Stimulated activated CD8-positive, alpha-beta memory T cell treated with anti-CD3 and anti-CD28 coated beads, Interleukin-12 subunit alpha, Interleukin-12 subunit beta, amount 100 ng/mL, for 4 hours (primary cell): ENCODE results near the gene STK32C.

Source experiments
- DNase-seq: peaks from one replicate; pipeline ENCODE4 v3.0.0-alpha.2; 2020; ENCODE audit warnings: low read depth

Gene STK32C

GRCh38 chr10:132209978-132210530 is 97.7 kb downstream of the STK32C start:
- no peak for DNase-seq

DNA sequence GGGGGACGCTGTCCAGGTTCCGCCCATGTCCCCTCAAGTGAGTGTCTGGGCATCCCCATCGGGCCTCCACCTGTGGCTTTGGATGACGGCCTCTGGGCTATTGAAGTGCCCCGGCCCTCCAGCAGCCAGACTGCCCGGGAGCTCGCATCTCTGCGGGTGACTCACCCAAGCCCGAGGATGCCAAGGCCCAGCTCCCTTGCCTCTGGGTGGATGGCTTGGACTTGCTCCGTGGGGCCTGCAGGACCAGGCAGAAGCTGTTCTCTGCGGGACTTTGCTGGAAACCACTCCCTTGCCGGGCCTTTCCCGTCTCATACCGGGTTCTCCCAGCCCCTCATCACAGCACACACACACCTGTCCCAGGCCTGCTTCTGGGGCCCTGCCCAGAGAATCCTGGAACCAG is 98.6 kb downstream of the STK32C start:
- DNase-seq: no peak

- no peak for DNase-seq
Measured at GRCh38 chr10:132208462-132209050, 99.2 kb downstream of the STK32C start.

- DNase-seq: no peak
Measured at GRCh38 chr10:132207536-132208461, 100.0 kb downstream of the STK32C start.

- no peak for DNase-seq
Measured at GRCh38 chr10:132206806-132207535, 100.8 kb downstream of the STK32C start.

- DNase-seq: no peak
Measured at GRCh38 chr10:132206377-132206745, 101.4 kb downstream of the STK32C start.

GRCh38 chr10:132205650-132206376 is 101.9 kb downstream of the STK32C start:
- DNase-seq: no peak

GRCh38 chr10:132204781-132205473 is 102.8 kb downstream of the STK32C start:
- DNase-seq: no peak

- DNase-seq: no peak
Measured at GRCh38 chr10:132204078-132204780, 103.5 kb downstream of the STK32C start.

DNA sequence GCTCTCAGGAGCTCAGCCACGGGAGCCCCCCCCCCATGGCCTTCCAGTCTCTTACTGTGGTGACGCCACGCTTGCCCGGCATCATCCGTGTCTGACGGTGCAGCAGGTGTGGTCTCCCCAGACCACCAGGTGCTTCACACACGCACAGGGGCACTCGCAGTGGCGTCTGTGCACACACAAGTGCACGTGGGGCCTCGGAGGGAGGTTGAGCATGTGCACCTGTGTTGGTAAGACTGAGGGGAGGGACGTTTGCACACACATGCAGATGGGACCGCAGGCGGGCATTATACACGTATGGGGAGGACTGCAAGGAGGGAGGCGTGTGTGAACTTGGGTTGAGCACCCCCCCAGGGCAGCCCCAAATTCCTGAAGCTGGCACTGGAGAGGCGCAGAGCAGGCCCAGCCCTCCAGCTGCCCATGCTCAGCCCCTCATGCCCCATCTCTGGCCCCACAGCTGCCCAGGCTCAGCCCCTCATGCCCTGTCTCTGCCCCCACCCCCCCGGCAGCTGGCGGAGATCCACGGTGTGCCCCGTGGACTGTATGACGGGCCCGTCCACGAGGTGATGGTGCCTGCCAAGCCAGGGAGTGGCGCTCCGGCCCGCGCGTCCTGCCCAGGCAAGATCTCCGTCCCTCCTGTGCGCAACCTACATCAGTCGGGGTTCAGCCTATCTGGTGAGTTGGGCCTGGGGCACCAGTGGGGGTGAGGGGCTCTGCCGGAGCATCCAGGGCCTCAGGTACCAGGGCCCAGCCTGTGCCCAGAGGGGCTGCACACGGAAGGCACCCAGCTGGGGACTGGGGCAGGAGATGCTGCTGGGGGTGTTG is 104.3 kb downstream of the STK32C start:
- DNase-seq: no peak

GRCh38 chr10:132202070-132202970 is 105.4 kb downstream of the STK32C start:
- no peak for DNase-seq

GRCh38 chr10:132201111-132201969 is 106.4 kb downstream of the STK32C start:
- DNase-seq: no peak

DNA sequence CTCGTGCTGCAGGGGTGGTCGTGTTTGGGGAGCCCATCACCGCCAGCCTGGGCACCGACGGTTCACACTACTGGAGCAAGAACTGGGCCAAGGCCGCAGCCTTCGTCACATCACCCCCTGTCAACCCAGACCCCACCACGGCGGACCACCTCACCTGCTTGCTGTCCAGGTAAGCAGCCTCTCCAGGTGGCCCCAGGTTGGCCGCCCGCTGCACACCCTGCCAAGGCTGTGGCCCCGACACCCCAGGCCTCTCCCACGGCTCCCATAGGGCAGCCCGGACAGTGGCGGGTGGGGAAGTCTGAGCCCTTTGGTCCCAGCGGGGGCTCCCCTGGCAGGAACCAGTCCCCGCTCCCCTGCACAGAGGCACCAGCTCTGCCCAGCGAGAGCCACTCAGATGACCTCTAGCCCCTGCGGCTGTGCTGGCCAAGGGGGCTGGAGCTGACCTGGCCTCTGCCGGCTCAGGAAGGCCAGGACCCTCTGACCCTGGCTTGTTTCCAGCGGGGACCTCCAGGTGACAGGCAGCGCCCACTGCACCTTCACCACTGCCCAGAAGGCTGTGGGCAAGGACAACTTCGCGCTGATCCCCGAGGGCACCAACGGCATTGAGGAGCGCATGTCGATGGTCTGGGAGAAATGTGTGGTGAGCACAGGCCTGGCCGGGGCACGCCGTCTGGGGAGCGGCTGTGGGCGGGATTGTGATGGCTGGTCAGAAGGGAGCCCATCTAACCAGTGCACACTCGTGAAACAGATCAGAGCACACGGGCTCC is 107.2 kb downstream of the STK32C start:
- no peak for DNase-seq

GRCh38 chr10:132199854-132200311 is 107.9 kb downstream of the STK32C start:
- DNase-seq: no peak

GRCh38 chr10:132199268-132199853 is 108.4 kb downstream of the STK32C start:
- no peak for DNase-seq
